NCI-H2081 treated with DMSO at 0.1 percent for 48 hours (cell line): Measurements from ENCODE around the gene PLBD2.
"Not testable (repeated sequence)": the region's sequence is repeated elsewhere in the genome, so short reads cannot be mapped to it uniquely, and the experiment has no call there.

ENCODE experiments used
- DNase-seq: peaks from one replicate; lab custom pipeline; 2025; lab: John Stamatoyannopoulos, UW

The PLBD2 gene

DNA sequence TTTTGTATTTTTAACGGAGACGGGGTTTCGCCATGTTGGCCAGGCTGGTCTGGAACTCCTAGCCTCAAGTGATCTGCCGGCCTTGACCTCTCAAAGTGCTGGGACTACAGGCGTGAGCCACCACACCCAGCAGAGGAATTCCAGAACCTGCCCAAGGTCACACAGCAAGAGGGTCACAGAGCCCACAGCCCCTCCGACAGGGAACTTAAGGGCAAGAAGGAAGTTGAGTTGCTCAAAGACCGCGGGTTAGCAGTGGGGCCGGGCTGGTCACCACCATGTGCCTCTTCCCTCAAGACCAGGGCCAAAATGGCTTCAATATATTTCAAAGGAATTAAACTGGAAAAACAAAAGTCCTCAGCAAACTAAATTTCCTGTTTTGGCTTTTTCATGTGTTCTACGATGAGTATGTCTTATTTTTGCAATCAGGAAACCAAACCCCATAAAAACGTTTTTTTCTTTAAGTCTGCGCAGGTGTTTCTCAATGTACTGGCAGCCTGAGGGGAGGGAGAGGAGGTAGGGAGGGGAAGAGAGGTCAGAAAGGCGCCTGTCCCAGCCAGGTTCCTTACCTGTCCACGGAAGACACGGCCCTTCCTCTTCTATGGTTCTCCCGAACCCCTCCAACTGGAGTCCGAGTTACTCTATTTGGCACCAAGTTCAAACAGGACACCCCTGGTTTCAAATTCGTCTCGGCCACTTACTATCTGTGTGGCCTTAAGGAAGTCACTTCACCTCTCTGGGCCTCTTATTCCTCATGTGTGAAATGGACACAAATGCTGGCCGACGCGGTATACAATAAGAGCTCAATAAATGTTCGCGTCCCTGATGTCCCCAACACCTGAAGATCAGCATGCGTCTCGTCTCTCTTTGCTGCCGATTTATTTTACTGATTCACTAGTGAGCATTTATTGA lies 24.3 kb upstream of the PLBD2 start:
- no peak for DNase-seq

DNA sequence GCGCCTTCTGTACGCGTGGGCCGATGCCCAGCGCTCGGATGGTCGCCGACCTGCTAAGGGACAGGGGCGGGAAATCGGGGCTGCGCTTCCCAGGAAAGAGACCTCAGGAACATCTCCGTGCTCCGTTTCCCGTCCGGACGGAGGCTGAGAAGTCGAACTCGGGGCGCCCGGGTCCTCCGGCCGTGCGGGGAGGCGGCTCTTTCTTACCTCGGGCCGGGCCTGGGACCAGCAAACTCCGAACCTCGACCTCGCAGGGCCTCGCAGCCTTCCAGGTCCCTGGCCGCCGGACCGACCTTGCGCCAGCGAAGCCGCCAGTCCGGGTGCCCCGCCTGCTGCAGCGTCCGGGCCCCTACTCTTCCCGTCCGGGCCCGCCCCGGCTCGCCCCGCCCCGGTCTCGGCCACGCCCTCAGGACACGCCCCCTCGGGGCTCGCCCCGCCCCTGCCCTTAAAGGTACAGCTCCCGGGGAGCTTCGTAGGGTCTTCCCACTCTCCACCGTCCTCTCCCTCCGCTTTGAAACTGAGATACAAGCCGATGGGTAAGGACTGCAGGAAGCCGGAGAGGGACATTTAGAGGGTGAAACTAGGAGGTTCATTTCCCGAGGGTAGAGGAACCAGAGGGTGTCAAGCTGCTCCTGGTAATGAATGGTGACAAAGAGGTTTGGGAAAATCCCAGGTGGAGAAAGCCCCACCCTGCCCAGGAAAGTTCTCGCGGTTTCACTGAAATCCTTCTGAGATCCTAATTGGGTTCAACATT lies 23.4 kb upstream of the PLBD2 start, which contains the start of gene SLC8B1:
SLC8B1 (minus strand) TSS at position 324 of the 754 bp plus-strand sequence. CDS start 2,231 bp downstream, outside the sequence.
- DNase-seq, result no peak

DNA sequence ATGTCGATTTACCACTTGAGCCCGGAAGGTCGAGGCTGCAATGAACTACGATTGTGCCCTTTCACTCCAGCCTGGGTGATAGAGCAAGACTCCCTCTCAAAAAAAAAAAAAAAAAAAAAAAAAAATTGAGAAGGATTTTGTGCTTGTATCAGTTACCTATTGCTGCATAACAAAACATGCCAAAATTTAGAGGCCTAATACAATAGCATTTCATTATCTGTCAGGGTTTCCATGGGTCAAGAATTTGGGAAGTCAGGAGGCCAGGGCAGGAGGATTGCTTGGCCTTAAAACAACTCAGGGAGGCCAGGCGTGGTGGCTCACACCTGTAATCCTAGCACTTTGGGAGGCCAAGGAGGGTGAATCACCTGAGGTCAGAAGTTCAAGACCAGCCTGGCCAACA lies 18.8 kb upstream of the PLBD2 start:
- no peak for DNase-seq

DNA sequence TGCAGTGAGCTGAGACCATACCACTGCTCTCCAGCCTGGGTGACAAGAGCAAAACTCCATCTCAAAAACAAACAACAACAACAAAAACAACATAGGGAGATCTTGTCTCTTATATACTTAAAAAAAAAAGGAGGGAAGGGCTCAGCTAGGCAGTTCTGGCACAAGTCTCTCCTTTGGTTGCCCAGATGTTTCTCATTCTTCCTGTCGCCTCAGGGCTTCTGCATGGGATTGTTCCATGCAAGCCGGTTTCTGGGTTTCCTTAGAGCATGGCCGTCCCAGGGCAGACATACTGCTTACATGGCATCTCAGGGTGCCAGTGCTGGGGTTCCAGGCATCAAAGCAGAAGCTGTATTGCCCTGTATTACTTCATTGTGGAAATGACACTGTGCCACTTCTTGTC lies 18.3 kb upstream of the PLBD2 start:
- no peak for DNase-seq

DNA sequence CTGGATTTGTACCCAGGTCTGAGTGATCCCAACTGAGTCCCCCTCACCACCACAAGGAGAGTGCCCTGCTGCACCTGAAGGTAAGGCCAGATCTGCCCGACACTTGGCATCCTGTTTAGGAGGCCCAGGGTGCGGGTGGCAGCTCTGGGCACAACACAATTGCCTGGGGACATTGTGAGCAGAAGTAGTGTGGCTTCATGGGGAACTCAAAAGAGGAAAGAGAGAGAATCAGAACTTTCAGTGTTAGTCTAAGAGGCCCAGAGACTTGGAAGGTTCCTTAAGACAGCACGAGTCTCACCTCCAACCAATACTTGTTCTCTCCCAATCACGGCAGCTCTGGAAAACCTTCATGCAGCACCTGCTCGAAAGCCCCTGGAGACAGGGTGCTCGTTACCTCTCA lies 16.9 kb upstream of the PLBD2 start:
- no peak for DNase-seq

DNA sequence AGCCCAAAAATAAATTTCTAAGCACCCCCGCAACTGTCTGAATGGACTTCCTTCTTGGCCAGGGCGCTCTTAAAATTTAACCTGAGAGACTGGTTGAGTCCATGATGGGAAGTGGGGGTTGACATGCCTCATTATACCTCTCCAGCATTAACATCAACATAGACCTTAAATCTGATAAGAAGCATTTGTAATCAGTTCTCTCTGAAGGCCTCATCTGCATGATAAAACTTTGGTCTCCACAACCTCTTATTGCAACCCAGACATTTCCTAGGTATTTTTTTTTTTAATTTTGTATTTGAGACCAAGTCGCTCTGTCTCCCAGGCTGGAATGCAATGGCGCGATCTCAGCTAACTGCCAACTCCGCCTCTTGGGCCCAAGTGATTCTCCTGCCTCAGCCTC lies 13.1 kb upstream of the PLBD2 start:
- no peak for DNase-seq

DNA sequence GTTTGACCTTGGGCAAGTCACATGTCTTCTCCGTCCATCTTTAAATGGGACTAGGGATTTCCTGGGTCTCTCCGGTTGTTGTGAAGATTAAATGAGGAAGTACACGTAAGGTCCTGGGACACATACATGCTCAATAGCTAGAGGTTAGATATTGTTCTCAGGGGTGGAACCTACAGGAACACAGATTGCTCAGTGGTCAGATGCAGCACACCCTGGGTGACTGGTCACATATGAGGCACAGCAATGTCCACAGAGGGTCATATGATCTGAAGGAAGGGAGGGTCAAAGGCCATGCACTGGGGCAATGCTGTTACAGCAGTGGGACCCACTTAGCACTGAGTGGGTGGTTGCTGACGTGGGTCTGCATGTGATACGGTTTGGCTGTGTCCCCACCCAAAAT lies 12.0 kb upstream of the PLBD2 start:
- no peak for DNase-seq

DNA sequence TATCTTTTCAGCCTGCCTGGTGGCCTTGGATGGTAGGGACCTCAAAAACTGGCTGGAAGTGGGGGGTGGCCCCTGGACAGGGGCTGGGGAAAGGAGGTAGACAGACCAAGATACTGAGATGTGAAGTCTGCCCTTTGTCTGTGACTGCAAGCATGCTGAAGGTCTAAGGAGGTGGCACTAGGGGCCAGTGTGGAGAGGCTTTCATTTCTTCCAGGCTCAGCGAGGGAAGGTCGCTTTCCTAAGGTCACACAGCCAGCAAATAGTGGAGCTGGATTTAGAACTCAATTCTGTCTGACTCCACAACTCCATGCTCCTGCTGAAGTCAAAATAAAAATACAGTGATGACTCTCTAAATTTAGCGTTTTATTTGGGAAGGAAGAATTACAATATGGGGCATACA lies 11.3 kb upstream of the PLBD2 start:
- DNase-seq, result no peak

DNA sequence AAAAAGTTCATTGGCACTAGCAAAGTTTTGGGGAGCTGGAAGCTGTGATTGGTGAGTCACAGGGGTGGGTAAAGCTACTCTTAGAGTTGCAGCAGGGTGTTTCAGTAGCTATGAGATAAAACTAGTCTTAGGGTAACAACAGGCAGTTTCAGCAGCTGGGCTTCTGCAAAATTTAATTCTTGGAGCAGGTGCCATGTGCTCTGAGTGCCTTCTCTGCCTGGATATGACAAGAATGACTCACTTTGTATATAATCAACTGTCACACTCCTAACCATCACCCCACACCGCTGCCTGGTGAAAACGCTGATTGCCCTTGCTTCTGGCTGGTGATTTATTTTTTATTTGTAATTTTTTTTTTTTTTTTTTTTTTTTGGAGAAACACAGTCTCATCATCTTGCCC lies 10.5 kb upstream of the PLBD2 start:
- DNase-seq, result no peak

DNA sequence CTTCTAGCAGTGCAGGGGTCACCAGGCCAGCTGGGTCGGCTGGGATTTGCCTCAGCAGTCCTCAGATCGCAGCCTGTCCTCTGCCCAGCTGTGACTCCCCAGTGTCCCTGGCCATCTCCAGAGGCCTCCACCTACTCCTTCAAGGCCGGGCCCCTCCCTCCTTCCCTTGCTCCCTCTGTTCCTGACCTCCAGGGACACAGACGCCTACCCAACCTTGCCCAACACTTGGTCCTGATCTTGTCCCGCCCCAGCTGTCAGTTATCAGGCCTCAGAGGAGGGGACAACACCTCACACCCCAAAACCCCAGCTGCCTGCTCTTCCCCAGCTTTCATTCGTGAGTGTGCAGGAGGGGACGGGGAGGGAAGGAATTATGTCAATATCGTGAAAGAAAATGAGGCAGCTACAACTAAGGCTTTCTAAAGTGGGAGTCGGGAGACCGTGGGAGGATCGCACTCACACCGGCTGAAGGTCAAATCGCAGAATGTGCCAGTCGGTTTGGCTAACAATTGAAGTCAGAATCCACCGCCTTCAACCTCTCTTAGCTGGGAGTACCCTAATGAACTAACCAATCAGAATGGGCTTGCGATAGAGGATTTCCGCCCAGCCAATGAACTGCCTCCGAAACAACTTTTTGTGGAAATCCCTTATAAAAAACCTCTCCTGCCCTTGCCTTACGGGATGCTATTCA lies 9.4 kb upstream of the PLBD2 start:
- DNase-seq, result no peak

DNA sequence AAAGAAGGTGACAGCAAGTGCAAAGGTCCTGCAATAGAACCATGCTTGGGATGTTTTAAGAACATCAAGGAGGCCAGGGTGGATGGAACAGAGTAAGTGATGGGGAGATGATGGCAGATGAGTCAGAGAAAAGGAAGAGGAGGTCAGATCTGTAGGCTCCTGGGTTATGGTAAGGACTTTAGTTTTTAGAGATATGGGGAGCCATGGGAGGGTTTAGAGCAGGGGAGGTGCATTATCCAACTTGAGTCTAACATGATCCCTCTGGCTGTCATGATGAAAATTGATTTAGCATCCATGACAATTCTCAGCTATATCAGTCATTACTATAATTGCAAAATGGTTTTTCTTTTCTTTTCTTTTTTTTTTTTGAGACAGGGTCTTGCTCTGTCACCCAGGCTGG lies 7.3 kb upstream of the PLBD2 start:
- DNase-seq, result no peak

DNA sequence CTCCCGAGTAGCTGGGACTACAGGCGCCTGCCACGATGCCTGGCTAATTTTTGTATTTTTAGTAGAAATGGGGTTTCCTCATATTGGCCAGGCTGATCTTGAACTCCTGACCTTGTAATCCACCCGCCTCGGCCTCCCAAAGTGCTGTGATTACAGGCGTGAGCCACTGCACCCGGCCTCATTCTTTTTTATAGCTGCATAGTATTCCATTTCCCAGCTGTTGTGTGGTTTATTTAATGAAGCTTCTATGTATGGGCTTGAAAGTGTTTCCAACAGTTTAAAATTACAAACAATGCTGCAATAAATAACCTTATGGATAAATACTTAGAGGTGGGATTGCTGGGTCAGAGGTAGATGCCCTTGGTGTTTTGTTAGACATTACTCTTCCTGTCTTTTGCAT lies 4.2 kb upstream of the PLBD2 start:
- not testable (repeated sequence) for DNase-seq

DNA sequence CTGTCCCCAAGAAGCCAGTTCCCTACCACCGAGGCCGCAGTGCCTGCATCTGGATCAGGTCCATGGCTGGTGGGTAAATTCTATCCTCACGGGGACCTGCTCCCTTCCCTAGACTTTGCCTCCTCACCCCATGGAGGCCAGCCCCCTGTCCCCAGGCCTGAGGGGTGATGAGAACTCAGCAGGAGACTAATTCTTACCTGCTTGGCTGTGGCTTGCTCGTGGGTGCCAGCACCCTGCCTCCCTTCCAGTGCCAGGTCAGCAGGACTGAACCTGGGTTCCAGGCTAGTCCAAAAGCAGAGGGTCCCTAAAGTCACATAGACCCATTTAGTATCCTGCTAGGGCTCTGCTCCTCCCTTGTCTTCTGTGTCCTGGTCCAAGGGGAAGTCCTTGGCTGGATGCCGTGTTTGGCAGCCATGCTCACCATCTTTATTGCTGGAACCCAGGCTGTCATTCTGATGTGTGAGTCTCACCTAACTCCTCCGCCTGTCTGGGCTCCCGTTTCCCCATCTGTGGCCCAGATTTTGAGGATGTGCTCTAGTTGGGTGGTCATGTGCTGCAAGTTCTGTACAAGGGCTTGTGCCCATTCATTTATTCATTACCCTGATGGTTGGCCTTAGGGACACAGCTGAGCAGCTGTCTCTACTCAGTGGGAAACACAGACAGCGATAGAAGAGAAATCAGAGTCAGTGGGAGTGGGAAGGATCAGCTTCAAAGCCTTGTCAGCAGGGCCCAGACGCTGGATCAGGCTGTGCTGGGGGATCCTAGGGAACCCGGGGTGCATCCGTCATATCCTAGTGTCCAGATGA lies 949 bp downstream of the PLBD2 start:
- DNase-seq, result no peak

DNA sequence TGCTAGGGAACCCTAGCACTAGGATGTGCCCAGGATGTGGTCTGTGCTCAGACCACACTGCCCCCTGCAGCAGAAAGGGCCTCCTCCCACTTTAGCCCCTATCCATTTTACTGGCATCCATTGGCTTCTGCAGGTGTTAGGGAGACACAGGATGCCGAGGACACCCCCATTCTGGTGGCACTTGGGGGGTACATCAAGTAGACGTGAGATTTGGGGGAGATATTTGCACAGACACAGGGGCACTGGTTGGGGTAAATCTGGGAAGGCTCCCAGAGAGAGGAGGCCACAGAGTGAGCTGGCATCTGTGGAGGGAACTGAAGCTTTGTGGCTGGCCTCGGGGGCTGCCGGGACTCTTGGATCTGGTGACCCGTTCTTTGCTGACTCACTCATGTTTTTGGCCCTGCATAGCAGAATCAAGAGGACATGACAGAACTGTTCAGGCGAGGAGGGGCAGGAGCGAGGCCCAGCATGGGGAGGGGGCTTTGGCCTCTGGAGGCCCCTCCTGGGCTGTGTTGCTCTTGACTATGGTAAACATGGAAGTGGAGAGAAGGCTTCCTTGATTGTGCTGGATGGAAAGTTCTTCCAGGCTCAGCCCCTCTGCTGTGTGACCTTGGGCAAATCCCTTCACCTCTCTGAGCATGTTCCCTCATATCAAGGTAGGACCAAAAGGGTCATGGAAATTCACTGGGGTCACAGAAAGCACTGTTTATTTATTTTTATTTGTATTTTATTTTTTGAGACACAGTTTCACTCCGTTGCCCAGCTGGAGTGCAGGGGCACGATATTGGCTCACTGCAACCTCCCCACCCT lies 1.8 kb downstream of the PLBD2 start:
- no peak for DNase-seq

DNA sequence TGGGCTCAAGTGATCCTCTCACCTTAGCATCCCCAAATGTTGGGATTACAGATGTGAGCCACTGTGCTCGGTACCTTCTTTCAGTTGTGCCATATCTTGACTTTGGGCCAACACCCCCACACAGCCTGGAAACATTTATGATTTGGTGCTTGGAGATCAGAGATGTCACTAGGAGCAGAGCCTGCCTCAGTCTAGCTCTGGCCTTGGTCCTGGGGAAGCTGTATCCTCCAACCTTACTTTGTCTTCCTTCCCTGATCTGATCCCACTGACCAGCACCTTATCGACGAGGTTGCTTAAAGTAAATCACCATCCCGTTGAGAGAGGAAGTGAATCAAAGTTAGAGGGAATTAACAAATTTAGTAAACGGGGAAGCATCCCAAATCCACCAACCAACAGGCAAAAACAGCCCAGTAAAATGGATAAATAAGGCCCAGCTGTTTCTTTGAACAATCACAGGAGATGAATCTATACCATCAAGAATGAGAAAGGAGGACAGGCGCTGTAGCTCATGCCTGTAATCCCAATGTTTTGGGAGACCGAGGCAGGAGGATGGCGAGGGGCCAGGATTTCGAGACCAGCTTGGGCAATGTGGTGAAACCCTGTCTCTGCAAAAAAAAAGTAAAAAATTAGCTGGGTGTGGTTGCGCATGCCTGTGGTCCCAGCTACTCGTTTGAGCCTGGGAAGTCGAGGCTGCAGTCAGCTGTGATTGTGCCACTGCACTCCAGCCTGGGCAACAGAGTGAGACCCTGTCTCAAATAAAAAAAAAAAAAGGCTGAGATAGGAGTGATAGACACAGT lies 3.4 kb downstream of the PLBD2 start:
- DNase-seq, result no peak

DNA sequence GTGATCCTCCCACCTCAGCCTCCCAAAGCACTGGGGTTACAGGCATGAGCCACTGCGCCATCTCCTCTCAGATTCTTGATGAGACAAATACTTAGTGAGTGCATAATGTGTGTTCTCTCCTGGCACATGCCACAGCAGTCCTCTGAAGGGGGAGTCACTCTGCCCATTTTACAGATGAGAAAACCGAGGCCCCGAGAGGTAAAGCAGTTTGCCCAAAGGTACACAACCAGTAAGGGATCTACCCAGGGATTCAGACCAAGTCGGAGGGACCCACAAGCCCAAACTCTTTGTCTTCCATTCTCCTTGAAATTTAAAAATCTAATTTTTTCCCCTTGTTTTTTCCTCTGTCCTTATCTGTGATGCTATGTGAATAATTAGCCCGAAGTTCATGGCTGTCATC lies 6.3 kb downstream of the PLBD2 start:
- no peak for DNase-seq

DNA sequence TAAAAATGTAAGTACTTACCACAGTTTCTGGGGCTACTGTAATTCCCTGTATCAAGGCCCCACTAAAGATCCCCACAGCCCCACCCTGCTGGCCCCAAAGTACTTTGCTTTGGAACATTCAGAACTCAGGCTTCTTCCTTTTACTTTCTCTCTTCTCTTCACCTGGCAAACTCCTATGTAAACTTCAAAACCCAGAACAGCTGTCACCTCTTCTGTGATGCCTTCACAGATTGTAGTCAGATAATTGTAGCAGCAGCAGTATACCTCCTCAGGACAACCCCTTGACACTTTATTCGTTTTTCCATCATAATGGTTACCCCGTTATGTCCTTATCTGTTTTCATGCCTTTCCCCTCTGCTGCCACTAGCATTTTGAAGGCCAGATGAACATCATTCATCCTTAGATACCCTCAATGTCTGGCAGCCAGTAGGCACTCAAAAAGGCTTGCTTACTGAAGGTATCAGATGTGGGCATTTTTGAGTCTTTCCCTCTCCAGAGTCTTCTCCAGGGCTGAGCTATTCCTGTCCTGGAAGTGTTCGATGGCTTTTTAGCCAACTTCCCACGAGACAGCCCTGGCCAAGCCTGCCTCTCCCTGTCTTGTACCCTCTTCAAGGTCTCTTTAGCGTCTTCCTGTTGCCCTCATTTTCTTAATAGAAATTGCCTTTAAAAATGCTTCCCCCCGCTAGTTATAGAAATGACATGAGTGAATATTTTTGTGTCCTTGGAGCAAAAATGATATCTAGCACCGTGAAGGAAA lies 7.4 kb downstream of the PLBD2 start:
- no peak for DNase-seq

DNA sequence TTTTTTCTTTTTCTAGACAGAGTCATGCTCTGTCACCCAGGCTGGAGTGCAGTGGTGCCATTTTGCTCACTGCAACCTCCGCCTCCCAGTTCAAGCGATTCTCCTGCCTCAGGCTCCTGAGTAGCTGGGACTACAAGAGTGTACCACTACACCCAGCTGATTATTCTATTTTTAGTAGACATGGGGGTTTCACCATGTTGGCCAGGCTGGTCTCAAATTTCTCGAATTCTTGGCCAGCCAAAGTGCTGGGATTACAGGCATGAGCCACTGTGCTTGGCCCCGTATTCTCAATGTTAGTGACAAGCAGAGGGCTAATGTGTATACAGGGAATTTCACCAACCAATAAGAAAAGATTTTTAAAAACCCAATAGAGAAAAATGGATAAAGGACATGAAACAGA lies 8.4 kb downstream of the PLBD2 start:
- DNase-seq, result no peak

DNA sequence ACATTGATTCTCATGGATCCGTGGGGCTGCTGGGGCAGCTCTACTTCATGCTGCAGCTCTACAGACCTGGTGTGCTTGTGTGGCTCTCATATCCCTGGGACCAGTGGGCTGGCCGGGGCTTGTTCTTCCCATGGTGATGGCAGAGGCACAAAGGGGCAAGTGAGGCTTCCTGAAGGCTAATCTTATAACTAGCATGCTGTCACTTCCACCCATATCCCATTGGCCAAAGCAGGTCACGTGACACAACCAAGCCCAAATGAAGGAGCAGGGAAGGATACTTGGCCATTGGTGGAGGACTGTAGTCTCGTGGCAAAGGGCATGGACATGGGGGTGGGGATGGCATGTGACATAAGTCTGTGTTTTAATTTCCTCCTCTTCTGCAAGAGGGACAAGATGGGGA lies 9.9 kb downstream of the PLBD2 start:
- DNase-seq, result no peak
